OCI-LY1 (cell line): ENCODE results near the gene CNTNAP2.

ENCODE experiments used
- H2AFZ ChIP-seq: fragments of 200-600 bp; sonication (generic), shearing (Covaris generic); 2 replicates; pipeline ENCODE4 v1.6.0; 2014; ENCODE audit warnings: antibody characterized with exemption, mild to moderate bottlenecking, low read length
- H3F3A ChIP-seq: fragments of 200-600 bp; sonication (generic), shearing (Covaris generic); 2 replicates; pipeline ENCODE4 v1.6.0; 2014; ENCODE audit warnings: mild to moderate bottlenecking, antibody characterized with exemption, low read length, moderate library complexity; ENCODE audit not compliant: insufficient read depth
- H3K27ac ChIP-seq: fragments of 200-600 bp; sonication (generic); 2 replicates; pipeline ENCODE4 v1.5.1; 2014; ENCODE audit warnings: low read length, mixed run types, mild to moderate bottlenecking, low read depth; ENCODE audit not compliant: poor library complexity, severe bottlenecking
- H3K27me3 ChIP-seq: fragments of 200-600 bp; sonication (generic); 2 replicates; pipeline ENCODE4 v1.6.0; 2014; ENCODE audit warnings: antibody characterized with exemption, mild to moderate bottlenecking, low read length, moderate library complexity; ENCODE audit not compliant: insufficient read depth
- H3K36me3 ChIP-seq: fragments of 200-600 bp; sonication (generic); 2 replicates; pipeline ENCODE4 v1.6.1; 2014; ENCODE audit warnings: mild to moderate bottlenecking, antibody characterized with exemption, low read length, moderate library complexity, mixed read lengths; ENCODE audit not compliant: insufficient read depth
- H3K4me1 ChIP-seq: fragments of 200-600 bp; sonication (generic); 2 replicates; pipeline ENCODE4 v1.5.1; 2014; ENCODE audit warnings: mild to moderate bottlenecking, low read length, moderate library complexity; ENCODE audit not compliant: insufficient read depth, severe bottlenecking
- H3K4me2 ChIP-seq: fragments of 200-600 bp; sonication (generic), shearing (Covaris generic); 2 replicates; pipeline ENCODE4 v1.6.1; 2014; ENCODE audit warnings: low read length
- H3K4me3 ChIP-seq: fragments of 200-600 bp; sonication (generic); 2 replicates; pipeline ENCODE4 v1.5.1; 2014; ENCODE audit warnings: low read length, low read depth, mild to moderate bottlenecking, mixed read lengths; ENCODE audit not compliant: poor library complexity, severe bottlenecking
- H3K79me2 ChIP-seq: fragments of 200-600 bp; shearing (Covaris generic); 2 replicates; pipeline ENCODE4 v1.6.1; 2016; ENCODE audit warnings: mixed run types, low read length, mixed read lengths; ENCODE audit not compliant: insufficient read depth
- H3K9ac ChIP-seq: fragments of 200-600 bp; sonication (generic), shearing (Covaris generic); 2 replicates; pipeline ENCODE4 v1.6.1; 2014; ENCODE audit warnings: mild to moderate bottlenecking, low read length, mixed read lengths
- H3K9me2 ChIP-seq: fragments of 200-600 bp; sonication (generic), shearing (Covaris generic); 2 replicates; pipeline ENCODE4 v1.6.1; 2014; ENCODE audit warnings: low read depth, mild to moderate bottlenecking, low read length, mixed read lengths
- H3K9me3 ChIP-seq: fragments of 200-600 bp; shearing (Covaris generic); 2 replicates; pipeline ENCODE4 v1.6.1; 2014; ENCODE audit warnings: low read length, mixed read lengths
- H4K20me1 ChIP-seq: fragments of 200-600 bp; sonication (generic), shearing (Covaris generic); 2 replicates; pipeline ENCODE4 v1.6.0; 2016; ENCODE audit warnings: mild to moderate bottlenecking, low read length; ENCODE audit not compliant: insufficient read depth
- EZH2 ChIP-seq: fragments of 200-600 bp; sonication (generic), shearing (Covaris generic); IDR thresholded peaks from 2 replicates; pipeline ENCODE4 v1.8.0; 2017; ENCODE audit warnings: borderline replicate concordance, mixed run types, mild to moderate bottlenecking, antibody characterized with exemption, low read length, moderate library complexity, mixed read lengths
- TF ChIP-seq, protein P1 (sequence below): fragments of 200-600 bp; sonication (generic), shearing (Covaris generic); IDR thresholded peaks from 2 replicates; pipeline ENCODE4 v1.5.1; 2017; ENCODE audit warnings: mild to moderate bottlenecking, antibody characterized with exemption, low read length, moderate library complexity, mixed read lengths

Gene CNTNAP2

DNA sequence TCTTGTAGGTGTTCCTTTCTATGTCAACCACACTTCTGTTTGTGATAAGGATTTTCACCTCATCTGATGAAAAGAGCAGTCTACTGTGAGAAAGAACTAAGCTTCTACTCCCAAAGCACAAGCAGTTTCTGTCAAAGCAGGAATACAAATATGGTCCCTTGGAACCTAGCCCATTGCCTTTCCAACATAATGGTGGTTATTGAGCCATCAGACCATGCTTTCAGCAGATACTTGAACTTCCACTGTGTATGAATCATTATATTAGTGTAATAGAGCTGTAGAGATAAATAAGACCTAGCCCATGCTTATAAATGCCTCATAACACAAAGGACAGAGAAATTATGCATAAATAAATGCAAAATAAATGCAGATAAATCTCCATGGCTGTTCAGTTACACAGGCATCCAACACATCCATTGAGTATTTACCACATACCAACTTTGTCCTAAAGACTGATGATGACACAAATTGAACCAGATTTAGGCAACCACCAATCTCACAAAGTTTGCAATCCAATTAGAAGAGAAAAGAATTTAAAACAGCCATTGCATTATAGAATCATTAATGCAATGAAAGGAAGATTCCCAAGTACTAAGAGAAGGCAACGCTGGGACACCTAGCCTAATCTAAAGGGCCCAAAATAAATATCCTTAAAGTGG, 1744.6 kb downstream of the CNTNAP2 start:
- H3K27ac ChIP-seq = no peak overlapping the region
- H3K9me3 ChIP-seq = no peaks in the 10 kb centered on the region
- no peaks in the 10 kb centered on the region for H3F3A ChIP-seq
- H4K20me1 ChIP-seq = no peaks in the 10 kb centered on the region
- H3K79me2 ChIP-seq = no peaks in the 10 kb centered on the region
- H3K4me2 ChIP-seq = no peak overlapping the region
- H2AFZ ChIP-seq = no peak overlapping the region
- H3K9ac ChIP-seq = no peak overlapping the region
- no peaks in the 10 kb centered on the region for H3K9me2 ChIP-seq
- no peaks in the 10 kb centered on the region for H3K27me3 ChIP-seq
- no peaks in the 10 kb centered on the region for H3K36me3 ChIP-seq
- H3K4me3 ChIP-seq = no peak overlapping the region
- no peaks in the 10 kb centered on the region for H3K4me1 ChIP-seq
- TF ChIP-seq, protein P1, sequence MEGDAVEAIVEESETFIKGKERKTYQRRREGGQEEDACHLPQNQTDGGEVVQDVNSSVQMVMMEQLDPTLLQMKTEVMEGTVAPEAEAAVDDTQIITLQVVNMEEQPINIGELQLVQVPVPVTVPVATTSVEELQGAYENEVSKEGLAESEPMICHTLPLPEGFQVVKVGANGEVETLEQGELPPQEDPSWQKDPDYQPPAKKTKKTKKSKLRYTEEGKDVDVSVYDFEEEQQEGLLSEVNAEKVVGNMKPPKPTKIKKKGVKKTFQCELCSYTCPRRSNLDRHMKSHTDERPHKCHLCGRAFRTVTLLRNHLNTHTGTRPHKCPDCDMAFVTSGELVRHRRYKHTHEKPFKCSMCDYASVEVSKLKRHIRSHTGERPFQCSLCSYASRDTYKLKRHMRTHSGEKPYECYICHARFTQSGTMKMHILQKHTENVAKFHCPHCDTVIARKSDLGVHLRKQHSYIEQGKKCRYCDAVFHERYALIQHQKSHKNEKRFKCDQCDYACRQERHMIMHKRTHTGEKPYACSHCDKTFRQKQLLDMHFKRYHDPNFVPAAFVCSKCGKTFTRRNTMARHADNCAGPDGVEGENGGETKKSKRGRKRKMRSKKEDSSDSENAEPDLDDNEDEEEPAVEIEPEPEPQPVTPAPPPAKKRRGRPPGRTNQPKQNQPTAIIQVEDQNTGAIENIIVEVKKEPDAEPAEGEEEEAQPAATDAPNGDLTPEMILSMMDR = no peak
- TF ChIP-seq EZH2 = no peak

GRCh38 chr7:147861945-147862344, 1745.3 kb downstream of the CNTNAP2 start:
- H3K9ac ChIP-seq = no peak overlapping the region
- H3K9me2 ChIP-seq = no peaks in the 10 kb centered on the region
- no peak overlapping the region for H3K27ac ChIP-seq
- no peaks in the 10 kb centered on the region for H3K9me3 ChIP-seq
- no peak overlapping the region for H3K4me3 ChIP-seq
- no peak overlapping the region for H2AFZ ChIP-seq
- H3K36me3 ChIP-seq = no peaks in the 10 kb centered on the region
- TF ChIP-seq, protein P1 = no peak
- no peak for TF ChIP-seq EZH2
- H3F3A ChIP-seq = no peaks in the 10 kb centered on the region
- no peaks in the 10 kb centered on the region for H4K20me1 ChIP-seq
- H3K79me2 ChIP-seq = no peaks in the 10 kb centered on the region
- H3K27me3 ChIP-seq = no peaks in the 10 kb centered on the region
- H3K4me2 ChIP-seq = no peak overlapping the region
- no peaks in the 10 kb centered on the region for H3K4me1 ChIP-seq

GRCh38 chr7:147869456-147869855, 1752.9 kb downstream of the CNTNAP2 start:
- no peaks in the 10 kb centered on the region for H3K27me3 ChIP-seq
- H3K9me3 ChIP-seq = no peaks in the 10 kb centered on the region
- H4K20me1 ChIP-seq = no peaks in the 10 kb centered on the region
- no peak overlapping the region for H3K9ac ChIP-seq
- no peaks in the 10 kb centered on the region for H3K36me3 ChIP-seq
- H3F3A ChIP-seq = no peaks in the 10 kb centered on the region
- H3K27ac ChIP-seq = no peak overlapping the region
- no peak overlapping the region for H3K4me3 ChIP-seq
- no peaks in the 10 kb centered on the region for H3K9me2 ChIP-seq
- no peak for TF ChIP-seq EZH2
- TF ChIP-seq, protein P1 = no peak
- no peak overlapping the region for H2AFZ ChIP-seq
- H3K4me1 ChIP-seq = no peaks in the 10 kb centered on the region
- H3K79me2 ChIP-seq = no peaks in the 10 kb centered on the region
- no peak overlapping the region for H3K4me2 ChIP-seq
